SH-SY5Y (cell line): ENCODE measurements around the gene SPRR2B.

Experiments used
- GATA2 ChIP-seq: IDR thresholded peaks from 2 replicates; pipeline ENCODE4 v1.6.1; 2011; ENCODE audit warnings: mild to moderate bottlenecking, low read depth, low read length
- GATA3 ChIP-seq: IDR thresholded peaks from 2 replicates; pipeline ENCODE4 v1.6.1; 2011; ENCODE audit warnings: low read depth, mild to moderate bottlenecking, low read length, moderate library complexity

The SPRR2B gene

DNA sequence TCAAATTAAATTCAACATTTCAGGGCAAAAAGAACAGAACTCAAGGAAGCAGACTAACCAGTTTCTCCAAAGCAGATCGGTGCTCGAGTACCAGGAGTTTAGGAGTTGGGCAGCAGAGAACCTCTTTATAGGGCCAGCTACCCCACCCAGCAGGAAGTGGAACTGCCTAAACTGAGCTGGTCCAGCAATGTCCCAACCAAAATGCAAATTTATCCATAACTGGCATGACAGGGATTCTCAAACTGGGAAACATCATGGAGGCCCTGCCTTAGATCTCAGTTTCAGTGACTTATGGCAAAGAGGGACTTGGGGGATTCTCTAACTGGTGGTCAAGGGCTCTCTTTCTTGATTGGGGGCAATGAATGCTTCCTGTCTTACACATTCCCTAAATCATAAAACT is at the start of gene SPRR2B:
Gene SPRR2B (minus strand): TSS at position 101 of the 400 bp plus-strand sequence. CDS start 772 bp downstream, outside the sequence.
- TF ChIP-seq GATA2 (no peak), GATA3 (no peak)

DNA sequence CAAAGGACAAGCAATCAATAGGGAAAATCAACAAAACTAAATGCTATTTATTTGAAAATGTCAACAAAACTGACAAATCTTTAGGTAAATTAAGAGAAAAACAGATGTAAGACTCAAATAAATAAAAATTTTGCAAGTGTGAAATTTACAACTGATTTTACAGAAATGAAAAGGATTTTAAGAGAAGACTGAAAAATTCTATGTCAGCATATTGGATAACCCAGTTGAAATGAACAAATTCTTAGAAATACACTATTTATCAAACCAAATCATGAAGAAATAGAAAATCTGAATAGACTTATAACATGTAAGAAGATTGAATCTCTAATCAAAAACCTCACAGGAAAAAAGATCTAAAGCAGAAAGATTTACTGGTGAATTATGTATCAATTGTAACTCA is 49.5 kb upstream of the SPRR2B start:
- TF ChIP-seq GATA3 (no peak), GATA2 (no peak)

DNA sequence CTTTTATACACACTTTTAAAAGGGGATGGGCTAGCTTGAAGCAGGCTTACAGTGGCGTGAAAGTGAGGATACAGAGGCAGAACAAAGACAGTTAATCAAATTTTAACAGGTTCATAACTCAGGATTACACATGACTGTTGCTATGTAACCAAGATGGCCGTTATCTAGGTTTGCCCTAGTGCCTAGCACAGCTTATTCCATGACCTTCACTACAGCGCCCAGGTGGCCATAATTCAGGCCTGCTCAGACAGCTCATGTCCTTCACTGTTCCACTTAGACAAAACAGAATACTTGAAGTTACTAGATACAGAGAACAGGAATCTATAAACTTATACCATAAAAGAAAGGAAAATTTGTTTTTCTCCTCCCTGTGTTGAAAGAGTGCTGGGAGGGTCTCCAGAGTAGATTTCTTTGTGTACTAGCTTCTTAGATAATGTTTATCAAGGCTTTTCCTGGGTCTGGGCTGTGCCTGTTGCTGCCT is 48.1 kb upstream of the SPRR2B start:
- TF ChIP-seq GATA2 (no peak), GATA3 (no peak)

DNA sequence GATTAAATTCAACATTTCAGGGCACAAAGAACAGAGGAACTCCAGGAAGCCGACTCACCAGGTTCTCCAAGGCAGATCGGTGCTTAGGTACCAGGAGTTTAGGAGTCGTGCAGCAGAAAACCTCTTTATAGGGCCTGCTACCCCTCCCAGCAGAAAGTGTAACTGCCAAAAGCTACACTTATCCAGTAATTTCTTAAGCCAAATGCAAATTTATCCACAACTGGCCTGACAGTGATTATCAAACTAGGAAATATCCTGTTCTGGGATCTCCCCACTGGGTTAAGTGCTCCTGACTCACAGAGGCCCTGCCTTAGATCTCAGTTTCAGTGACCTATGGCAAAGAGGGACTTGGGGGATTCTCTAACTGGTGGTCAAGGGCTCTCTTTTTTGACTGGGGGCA is 42.0 kb upstream of the SPRR2B start, which contains the start of gene SPRR2F:
Gene SPRR2F (minus strand): TSS at position 101 of the 400 bp plus-strand sequence. CDS start 783 bp downstream, outside the sequence.
- TF ChIP-seq GATA3, result no peak
- no peak for TF ChIP-seq GATA2

DNA sequence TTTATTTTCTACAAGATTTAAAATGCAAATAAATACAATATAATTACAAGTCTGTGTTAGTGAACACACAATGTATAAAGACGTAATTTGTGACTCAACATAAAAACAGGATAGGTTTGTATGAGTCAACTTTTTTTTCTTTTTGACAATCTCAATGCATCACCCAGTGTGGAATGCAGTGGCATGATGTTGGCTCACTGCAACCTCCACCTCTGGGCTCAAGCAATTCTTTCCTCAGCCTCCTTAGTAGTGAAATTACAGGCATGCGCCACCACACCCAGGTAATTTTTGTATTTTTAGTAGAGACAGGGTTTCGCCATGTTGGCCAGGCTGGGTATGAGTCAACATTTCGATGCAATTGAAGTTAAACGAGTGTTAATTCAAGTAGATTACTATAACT is 28.8 kb upstream of the SPRR2B start:
- TF ChIP-seq GATA3 (no peak), GATA2 (no peak)

DNA sequence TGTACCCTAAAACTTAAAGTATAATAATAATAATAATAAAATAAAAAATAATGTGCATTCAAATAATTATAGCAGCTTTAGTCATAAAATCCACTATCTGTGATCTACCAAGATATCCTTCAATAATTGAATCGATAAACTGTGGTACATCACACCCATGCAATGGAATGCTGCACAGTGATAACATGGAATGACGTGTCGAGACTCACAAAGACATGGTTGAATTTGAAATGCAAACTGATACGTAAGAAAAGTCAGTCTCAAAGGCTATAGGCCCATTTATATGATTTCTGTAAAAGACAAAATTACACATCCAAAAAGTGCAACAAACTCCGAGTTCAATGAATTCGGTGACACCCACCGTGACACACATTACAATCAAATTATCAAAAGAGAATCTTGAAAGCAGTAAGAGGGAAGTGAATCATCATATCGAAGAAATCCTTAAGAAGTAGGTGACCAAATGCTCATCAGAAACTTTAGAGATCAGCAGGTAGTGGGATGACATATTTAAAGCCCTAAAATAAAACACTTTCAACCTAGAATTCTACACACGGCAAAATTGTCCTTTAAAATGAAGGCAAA is 28.1 kb upstream of the SPRR2B start:
- TF ChIP-seq GATA2 (no peak), GATA3 (no peak)

DNA sequence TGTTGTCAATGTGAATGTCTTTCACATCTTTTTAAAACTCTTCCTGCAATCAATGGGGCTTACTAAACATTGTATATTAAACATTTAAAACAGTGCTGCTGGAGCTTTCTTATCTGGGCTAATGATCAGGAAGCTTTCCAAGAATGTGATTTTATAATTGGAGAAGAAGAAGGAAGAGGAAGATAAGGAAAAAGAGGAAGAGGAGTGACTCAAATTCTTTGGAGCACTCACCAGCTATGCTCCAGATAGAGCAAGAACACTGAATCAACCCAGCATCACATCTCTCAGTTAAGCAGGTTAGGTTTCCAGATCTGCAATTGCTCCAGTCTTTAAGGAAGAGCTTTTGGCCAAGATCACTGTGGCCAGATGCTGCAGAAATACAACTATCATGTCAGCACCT is 24.4 kb upstream of the SPRR2B start:
- TF ChIP-seq GATA3, result no peak
- no peak for TF ChIP-seq GATA2

DNA sequence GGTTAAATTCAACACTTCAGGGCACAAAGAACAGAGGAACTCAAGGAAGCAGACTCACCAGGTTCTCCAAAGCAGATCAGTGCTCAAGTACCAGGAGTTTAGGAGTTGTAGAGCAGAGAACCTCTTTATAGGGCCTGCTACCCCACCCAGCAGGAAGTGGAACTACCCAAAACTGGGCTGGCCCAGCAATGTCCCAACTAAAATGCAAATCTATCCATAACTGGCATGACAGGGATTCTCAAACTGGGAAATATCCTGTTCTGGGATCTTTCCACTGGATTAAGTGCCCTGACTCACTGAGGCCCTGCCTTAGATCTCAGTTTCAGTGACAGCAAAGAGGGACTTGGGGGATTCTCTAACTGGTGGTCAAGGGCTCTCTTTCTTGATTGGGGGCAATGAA is 23.0 kb upstream of the SPRR2B start, which contains the start of gene SPRR2E:
Gene SPRR2E (minus strand): TSS at position 101 of the 400 bp plus-strand sequence. CDS start 775 bp downstream, outside the sequence.
- TF ChIP-seq GATA3 (no peak), GATA2 (no peak)

DNA sequence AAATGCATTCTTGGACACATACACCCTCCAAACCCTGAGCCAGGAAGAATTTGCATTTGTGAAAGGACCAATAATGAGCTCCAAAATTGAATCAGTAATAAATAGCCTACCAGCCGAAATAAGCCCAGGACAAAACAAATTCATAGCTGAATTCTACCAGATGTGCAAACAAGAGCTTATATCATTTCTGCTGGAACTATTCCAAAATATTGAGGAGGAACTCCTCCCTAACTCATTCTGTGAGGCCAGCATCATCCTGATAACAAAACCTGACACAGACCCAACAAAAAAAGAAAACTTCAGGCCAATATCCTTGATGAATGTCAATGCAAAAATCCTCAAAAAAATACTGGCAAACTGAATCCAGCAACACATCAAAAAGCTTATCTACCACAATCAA is 16.2 kb upstream of the SPRR2B start:
- TF ChIP-seq GATA2 (no peak), GATA3 (no peak)

DNA sequence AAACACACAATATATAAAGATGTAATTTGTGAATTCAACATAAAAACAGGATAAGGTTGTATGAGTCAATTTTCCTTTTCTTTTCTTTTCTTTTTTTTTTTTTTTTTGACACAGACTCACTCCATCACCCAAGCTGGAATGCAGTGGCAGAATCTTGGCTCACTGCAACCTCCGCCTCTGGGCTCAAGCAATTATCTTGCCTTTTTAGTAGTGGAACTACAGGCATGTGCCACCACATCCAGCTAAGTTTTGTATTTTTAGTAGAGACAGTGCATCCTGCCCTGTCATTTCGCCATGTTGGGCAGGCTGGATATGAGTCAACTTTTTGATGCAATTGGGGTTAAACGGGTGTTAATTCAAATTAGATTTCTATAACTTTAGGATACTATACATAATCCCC is 10.3 kb upstream of the SPRR2B start:
- TF ChIP-seq GATA2 (no peak), GATA3 (no peak)

DNA sequence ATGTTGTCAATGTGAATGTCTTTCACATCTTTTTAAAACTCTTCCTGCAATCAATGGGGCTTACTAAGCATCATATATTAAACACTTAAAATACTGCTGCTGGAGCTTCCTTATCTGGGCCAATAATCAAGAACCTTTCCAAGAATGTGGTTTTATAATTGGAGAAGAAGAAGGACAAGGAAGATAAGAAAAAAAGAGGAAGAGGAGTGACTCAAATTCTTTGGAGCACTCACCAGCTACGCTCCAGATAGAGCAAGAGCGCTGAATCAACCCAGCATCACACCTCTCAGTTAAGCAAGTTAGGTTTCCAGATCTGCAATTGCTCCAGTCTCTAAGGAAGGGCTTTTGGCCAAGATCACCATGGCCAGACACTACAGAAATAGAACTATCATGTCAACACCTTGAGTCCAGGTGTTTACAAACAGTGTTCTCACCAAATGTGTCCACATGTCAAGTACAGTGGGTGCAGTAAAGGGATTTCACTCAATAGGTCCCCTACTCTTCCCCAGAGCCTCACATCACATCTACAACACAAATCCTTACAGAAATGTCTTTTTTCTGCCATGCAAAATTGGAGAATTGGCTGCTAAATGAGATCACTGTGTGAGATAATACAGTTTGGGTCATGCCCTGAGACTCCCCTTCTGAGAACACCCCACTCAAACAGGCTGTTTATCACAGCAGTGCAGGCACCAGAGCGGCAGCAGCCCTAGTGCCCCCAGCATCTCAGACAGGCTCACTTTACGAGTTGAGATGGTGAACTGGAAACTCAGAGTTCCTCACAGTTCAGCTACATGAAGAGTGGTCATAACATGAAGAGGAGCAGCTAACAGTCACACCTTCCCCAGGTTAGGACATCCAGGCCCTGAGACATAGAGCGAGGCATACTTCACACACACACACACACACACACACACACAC is 1.7 kb upstream of the SPRR2B start:
- no peak for TF ChIP-seq GATA3

DNA sequence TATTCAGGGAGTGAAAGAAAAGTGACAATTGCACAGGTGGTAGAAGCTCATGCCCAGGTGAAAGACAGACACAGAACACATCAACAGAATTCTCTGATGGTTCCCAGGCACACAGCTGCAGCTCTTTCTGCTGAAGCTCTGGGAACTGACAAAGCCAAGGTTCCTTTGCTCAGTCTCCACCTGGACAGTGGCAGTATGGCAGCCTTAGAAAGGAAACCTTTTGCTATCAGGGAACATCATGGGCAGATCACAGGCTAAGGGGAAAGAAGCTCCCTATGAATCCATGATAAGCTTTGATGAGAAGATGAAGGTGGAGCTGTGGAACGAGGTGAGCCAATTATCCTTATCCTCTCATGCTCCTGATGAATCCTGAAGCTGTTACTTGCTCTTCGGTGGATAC is 1.2 kb downstream of the SPRR2B start:
- TF ChIP-seq GATA3, result no peak
- no peak for TF ChIP-seq GATA2

DNA sequence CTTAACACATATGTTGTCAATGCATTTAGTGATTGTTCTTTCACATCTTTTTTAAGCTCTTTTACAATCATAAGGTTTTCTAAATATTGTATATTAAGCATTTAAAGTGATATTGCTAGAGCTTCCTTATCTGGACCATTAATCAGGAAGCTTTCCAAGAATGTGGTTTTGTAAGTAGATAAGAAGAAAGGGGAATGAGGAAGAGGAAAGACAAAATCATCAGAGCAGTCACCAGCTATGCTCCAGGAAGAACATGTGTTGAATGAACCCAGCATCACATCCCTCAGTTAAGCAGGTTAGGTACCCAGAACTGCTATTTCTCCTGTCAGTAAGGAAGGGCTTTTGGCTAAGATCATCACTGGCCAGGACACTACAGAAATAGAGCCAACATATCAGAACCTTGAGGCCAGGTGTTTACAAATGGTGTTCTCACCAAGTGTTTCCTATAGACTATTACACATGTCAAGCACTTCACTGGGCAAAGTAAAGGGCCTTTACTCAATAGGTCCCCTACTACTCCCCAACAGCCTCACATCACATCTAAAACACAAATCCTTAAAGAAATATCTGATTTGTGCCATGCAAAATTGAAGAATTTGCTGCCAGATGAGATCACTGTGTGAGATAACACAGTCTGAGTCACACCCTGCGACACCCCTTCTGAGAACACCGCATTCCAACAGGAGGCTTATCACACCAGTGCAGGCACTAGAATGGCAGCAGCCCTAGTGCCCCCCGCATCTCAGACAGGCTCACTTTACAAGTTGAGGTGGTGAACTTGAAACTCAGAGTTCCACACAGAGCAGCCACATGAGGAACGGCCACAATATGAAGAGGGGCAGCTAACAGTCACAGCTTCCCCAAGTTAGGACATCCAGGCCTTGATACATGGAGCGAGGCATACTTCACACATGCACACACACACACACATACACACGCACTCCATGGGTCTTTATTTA is 12.3 kb downstream of the SPRR2B start:
- TF ChIP-seq GATA3 (no peak), GATA2 (no peak)

DNA sequence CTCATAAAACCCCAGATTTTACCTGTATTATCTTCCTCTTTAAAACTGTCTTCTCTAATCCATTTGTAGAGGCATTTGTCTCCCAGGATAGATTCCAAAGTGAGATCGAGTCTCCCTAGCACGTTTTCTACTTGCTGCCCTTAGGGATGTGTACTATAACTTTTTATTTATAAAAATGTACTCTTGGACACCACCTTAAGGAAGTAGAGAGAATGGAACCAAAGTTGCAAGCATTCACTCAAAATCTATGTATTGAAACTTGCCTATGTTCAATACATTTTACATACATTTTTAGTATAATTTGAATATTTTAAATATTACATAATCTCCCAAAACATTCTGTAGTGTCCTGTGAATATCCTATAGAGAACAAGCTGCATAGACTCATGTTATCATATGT is 13.3 kb downstream of the SPRR2B start:
- no peak for TF ChIP-seq GATA2
- TF ChIP-seq GATA3, result no peak
